ENCODE measurements around the gene HRH2.
A peak's percentile ranks its signal among the peaks of the same experiment; 100 is the strongest.

HRH2 gene

GRCh38 chr5:175638305-175638704, 19.6 kb upstream of the HRH2 start:
- TF ChIP-seq SPI1 (IDR thresholded peaks at IDR 0.05; ENCODE audit: borderline replicate concordance, low read depth): peak; percentile 93
- TF ChIP-seq CTCF (IDR thresholded peaks at IDR 0.05; ENCODE audit: insufficient read depth, low read length): no peak
- peak; percentile 51 for TF ChIP-seq REST (IDR thresholded peaks at IDR 0.05; ENCODE audit: insufficient replicate concordance, low read depth)
- TF ChIP-seq GABPA (IDR thresholded peaks at IDR 0.05; ENCODE audit: low read depth): no peak
- peak; percentile 40; the same call in 1 of the 2 replicates for TF ChIP-seq POLR2AphosphoS5 (IDR thresholded peaks at IDR 0.05; ENCODE audit: low read depth)
- Histone ChIP-seq H3K27me3 (ENCODE audit: insufficient read depth, poor library complexity, severe bottlenecking) (no peaks in the 10 kb centered on the region), H3K27ac (replicated peaks) (peak overlapping the region; percentile 85), H3K4me3 (replicated peaks; ENCODE audit: insufficient read depth, low read length) (no peak overlapping the region)
- DNase-seq (ENCODE audit: low read depth in 1 of 2, low spot score in 1 of 2): peak; percentile 90 to 91

GRCh38 chr5:175640106-175640775, 17.6 kb upstream of the HRH2 start:
- Histone ChIP-seq H3K4me3 (replicated peaks; ENCODE audit: insufficient read depth, low read length) (no peak overlapping the region), H3K27me3 (ENCODE audit: insufficient read depth, poor library complexity, severe bottlenecking) (no peaks in the 10 kb centered on the region), H3K27ac (replicated peaks) (no peak overlapping the region)
- DNase-seq (ENCODE audit: low read depth in 1 of 2, low spot score in 1 of 2): no peak
- no peak for TF ChIP-seq CTCF (IDR thresholded peaks at IDR 0.05; ENCODE audit: insufficient read depth, low read length)
- no peak for TF ChIP-seq REST (IDR thresholded peaks at IDR 0.05; ENCODE audit: insufficient replicate concordance, low read depth)
- no peak for TF ChIP-seq SPI1 (IDR thresholded peaks at IDR 0.05; ENCODE audit: borderline replicate concordance, low read depth)
- no peak for TF ChIP-seq POLR2AphosphoS5 (IDR thresholded peaks at IDR 0.05; ENCODE audit: low read depth)
- no peak for TF ChIP-seq GABPA (IDR thresholded peaks at IDR 0.05; ENCODE audit: low read depth)

- no peak overlapping the region for H3K4me3 ChIP-seq (replicated peaks; ENCODE audit: insufficient read depth, low read length)
- no peak overlapping the region for H3K27ac ChIP-seq (replicated peaks)
- no peak for DNase-seq (ENCODE audit: low read depth in 1 of 2, low spot score in 1 of 2)
- no peaks in the 10 kb centered on the region for H3K27me3 ChIP-seq (ENCODE audit: insufficient read depth, poor library complexity, severe bottlenecking)
- TF ChIP-seq REST (IDR thresholded peaks at IDR 0.05; ENCODE audit: insufficient replicate concordance, low read depth) (no peak), CTCF (IDR thresholded peaks at IDR 0.05; ENCODE audit: insufficient read depth, low read length) (no peak), POLR2AphosphoS5 (IDR thresholded peaks at IDR 0.05; ENCODE audit: low read depth) (no peak)
These were observed 14.9 kb upstream of the HRH2 start for GRCh38 chr5:175642998-175643397.

Data from HL-60 (cell line).